Smooth muscle cell (in vitro differentiated cells): ENCODE results near the gene PTPN5. TPM values are rescaled to one million over a fixed set of nuclear protein-coding genes. Genes with fewer than 3 reads are reported as not detected.

Source experiments
- DNase-seq: peaks from one replicate; lab custom pipeline; 2025; ENCODE audit not compliant: unreplicated experiment; lab: John Stamatoyannopoulos, UW
- H2AFZ ChIP-seq: fragments of 200-600 bp; sonication (generic); 2 replicates; pipeline ENCODE4 v1.6.0; 2016; ENCODE audit warnings: antibody characterized with exemption, low read depth, mild to moderate bottlenecking
- H3F3A ChIP-seq: fragments of 200-600 bp; sonication (generic); 2 replicates; pipeline ENCODE4 v1.6.0; 2017; ENCODE audit warnings: antibody characterized with exemption, low read depth
- H3K27ac ChIP-seq: fragments of 200-600 bp; sonication (generic); 2 replicates; pipeline ENCODE4 v1.5.1; 2016; ENCODE audit warnings: low read depth, mild to moderate bottlenecking
- H3K27me3 ChIP-seq: fragments of 200-600 bp; sonication (generic); 2 replicates; pipeline ENCODE4 v1.6.1; 2016; ENCODE audit warnings: low read depth, mild to moderate bottlenecking
- H3K36me3 ChIP-seq: fragments of 200-600 bp; sonication (generic); 2 replicates; pipeline ENCODE4 v1.5.1; 2016; ENCODE audit warnings: low read depth
- H3K4me1 ChIP-seq: fragments of 200-600 bp; sonication (generic); 2 replicates; pipeline ENCODE4 v1.5.1; 2016; ENCODE audit warnings: low read depth
- H3K4me2 ChIP-seq: fragments of 200-600 bp; sonication (generic); 2 replicates; pipeline ENCODE4 v1.6.0; 2016; ENCODE audit warnings: mild to moderate bottlenecking
- H3K4me3 ChIP-seq: fragments of 200-600 bp; sonication (generic); 2 replicates; pipeline ENCODE4 v1.5.1; 2016; ENCODE audit warnings: mild to moderate bottlenecking
- H3K79me2 ChIP-seq: fragments of 200-600 bp; sonication (generic); 2 replicates; pipeline ENCODE4 v1.6.0; 2016; ENCODE audit warnings: low read depth, mild to moderate bottlenecking
- H3K9ac ChIP-seq: fragments of 200-600 bp; sonication (generic); 2 replicates; pipeline ENCODE4 v1.6.0; 2016; ENCODE audit warnings: low read depth
- H3K9me3 ChIP-seq: fragments of 200-600 bp; sonication (generic); replicated peaks from 2 replicates; pipeline ENCODE4 v1.5.1; 2016; ENCODE audit warnings: low read depth
- H4K20me1 ChIP-seq: fragments of 200-600 bp; sonication (generic); 2 replicates; pipeline ENCODE4 v1.6.0; 2016; ENCODE audit warnings: low read depth
- CTCF ChIP-seq: fragments of 200-600 bp; sonication (generic); IDR thresholded peaks from 2 replicates; pipeline ENCODE4 v1.5.1; 2017; ENCODE audit warnings: borderline replicate concordance, mild to moderate bottlenecking, antibody characterized with exemption; ENCODE audit not compliant: insufficient read depth, poor library complexity, severe bottlenecking
- WGBS: methylation state at CpG from one replicate; pipeline ENCODE4 v1.1.7; 2016; ENCODE audit warnings: low lambda C conversion rate; 5-methylcytosine and 5-hydroxymethylcytosine counted together
- polyA plus RNA-seq: library from polyadenylated mRNA; unstranded; fragments of >200 nt; fragmentation: Nextera tagmentation; extraction: Ambion mirVana; gene quantifications from 2 replicates; pipeline ENCODE4 v1.2.1, GENCODE V29; 2016
- total RNA-seq: library from RNA; depleted of rRNA; stranded (reverse); fragments of >200 nt; gene quantifications from 2 replicates; pipeline ENCODE4 v1.2.3, GENCODE V29; 2014

Gene PTPN5
- total and polyA plus RNA-seq, 2 experiments from 2014 or later = not detected

GRCh38 chr11:18789942-18790341, 1.7 kb downstream of the PTPN5 start:
- DNase-seq = no peak
- H4K20me1 ChIP-seq = no peaks in the 10 kb centered on the region
- H3K9ac ChIP-seq = no peak overlapping the region
- TF ChIP-seq CTCF = no peak
- H3K4me2 ChIP-seq = no peak overlapping the region
- no peak overlapping the region for H3K4me3 ChIP-seq
- H2AFZ ChIP-seq = no peak overlapping the region
- H3K79me2 ChIP-seq = no peaks in the 10 kb centered on the region
- no peaks in the 10 kb centered on the region for H3K36me3 ChIP-seq
- 79% methylated on average over 8 of the region's 8 CpGs for WGBS
- no peaks in the 10 kb centered on the region for H3K9me3 ChIP-seq
- no peak overlapping the region for H3K27ac ChIP-seq
- H3F3A ChIP-seq = no peaks in the 10 kb centered on the region
- H3K27me3 ChIP-seq = peaks cover 73% of the 10 kb centered on the region
- H3K4me1 ChIP-seq = no peaks in the 10 kb centered on the region

DNA sequence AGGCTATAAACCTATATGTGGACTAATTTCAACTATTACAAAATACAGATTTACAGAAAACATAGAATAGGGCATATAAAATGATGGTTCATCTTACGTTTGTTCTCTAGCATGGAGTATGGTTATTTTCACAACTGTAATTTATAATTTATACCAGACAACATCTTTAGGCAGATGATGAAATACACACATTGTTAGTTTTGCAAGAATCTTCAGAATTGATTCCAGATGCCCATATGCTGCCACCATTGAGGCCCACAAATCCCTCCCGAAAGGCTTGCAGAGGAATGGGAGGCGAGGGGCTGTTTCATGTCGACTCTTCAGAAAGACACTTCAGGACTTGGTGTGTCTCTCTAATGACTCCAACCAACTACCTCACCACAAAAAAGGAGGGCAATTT, 6.2 kb downstream of the PTPN5 start:
- H2AFZ ChIP-seq = no peak overlapping the region
- no peak for DNase-seq
- WGBS = 72% methylated on average over 4 of the region's 4 CpGs
- no peaks in the 10 kb centered on the region for H3K79me2 ChIP-seq
- H3K27me3 ChIP-seq = peaks cover 40% of the 10 kb centered on the region
- no peak for TF ChIP-seq CTCF
- no peak overlapping the region for H3K9ac ChIP-seq
- H3K4me2 ChIP-seq = no peak overlapping the region
- no peaks in the 10 kb centered on the region for H3F3A ChIP-seq
- H3K27ac ChIP-seq = no peak overlapping the region
- no peaks in the 10 kb centered on the region for H3K9me3 ChIP-seq
- H3K4me1 ChIP-seq = no peaks in the 10 kb centered on the region
- H3K4me3 ChIP-seq = no peak overlapping the region
- H3K36me3 ChIP-seq = no peaks in the 10 kb centered on the region
- H4K20me1 ChIP-seq = no peaks in the 10 kb centered on the region

DNA sequence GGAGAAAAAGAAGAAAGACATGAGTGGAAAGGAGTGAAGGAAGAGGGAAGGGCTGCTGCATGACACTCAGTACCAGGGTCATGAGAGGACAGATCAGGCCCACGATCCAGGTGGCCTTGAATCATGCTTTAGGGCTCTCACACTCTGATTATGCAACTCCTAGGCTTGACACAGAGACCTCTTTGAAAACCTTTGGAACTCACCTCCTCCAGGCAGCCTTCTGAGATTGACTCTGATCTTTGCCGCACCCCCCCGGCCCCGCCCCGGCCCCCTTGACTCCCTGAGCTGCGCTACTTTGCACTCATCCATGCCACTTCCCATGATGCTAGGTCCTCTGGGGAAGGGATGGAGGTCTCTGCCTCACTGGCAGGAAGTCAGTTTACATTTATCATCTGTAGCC, 10.7 kb downstream of the PTPN5 start:
- no peak overlapping the region for H3K4me3 ChIP-seq
- no peaks in the 10 kb centered on the region for H3K9me3 ChIP-seq
- DNase-seq = no peak
- no peak overlapping the region for H3K27ac ChIP-seq
- no peaks in the 10 kb centered on the region for H4K20me1 ChIP-seq
- WGBS = 88% methylated on average over 6 of the region's 6 CpGs
- H3K27me3 ChIP-seq = peaks cover 10% of the 10 kb centered on the region
- H2AFZ ChIP-seq = no peak overlapping the region
- H3K79me2 ChIP-seq = no peaks in the 10 kb centered on the region
- no peak overlapping the region for H3K4me2 ChIP-seq
- H3F3A ChIP-seq = no peaks in the 10 kb centered on the region
- TF ChIP-seq CTCF = no peak
- no peaks in the 10 kb centered on the region for H3K4me1 ChIP-seq
- H3K9ac ChIP-seq = no peak overlapping the region
- H3K36me3 ChIP-seq = no peaks in the 10 kb centered on the region

DNA sequence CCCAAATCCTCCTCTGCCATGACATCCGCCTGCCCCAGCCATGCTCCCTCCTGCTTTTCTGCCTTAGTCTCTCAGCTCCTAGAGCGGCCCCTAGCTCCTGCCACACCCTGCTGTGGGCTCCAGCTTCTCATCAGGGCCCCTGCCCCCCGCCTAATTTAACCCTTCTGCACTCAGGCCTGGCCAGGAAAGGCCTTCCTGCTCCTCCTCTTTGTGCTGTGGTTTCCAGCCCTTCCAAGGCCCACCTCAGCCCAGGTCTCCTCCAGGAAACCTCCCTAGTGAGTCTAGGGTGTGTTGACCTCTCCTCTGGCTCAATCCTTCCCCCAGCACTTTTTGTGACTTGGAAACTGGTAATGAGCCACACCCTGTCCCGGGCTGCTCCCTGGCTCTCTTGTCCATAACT, 11.3 kb downstream of the PTPN5 start:
- Histone ChIP-seq H3K36me3 (no peaks in the 10 kb centered on the region), H3K27me3 (peaks cover 10% of the 10 kb centered on the region), H3K4me2 (no peak overlapping the region), H3K4me1 (no peaks in the 10 kb centered on the region), H3K9me3 (no peaks in the 10 kb centered on the region), H3K79me2 (no peaks in the 10 kb centered on the region), H3F3A (no peaks in the 10 kb centered on the region), H3K9ac (no peak overlapping the region), H2AFZ (no peak overlapping the region), H3K4me3 (no peak overlapping the region), H4K20me1 (no peaks in the 10 kb centered on the region), H3K27ac (no peak overlapping the region)
- TF ChIP-seq CTCF = no peak
- WGBS = 80% methylated on average over 4 of the region's 4 CpGs
- no peak for DNase-seq
